EH (cell line): ENCODE results near the gene TAS1R3.
"Not testable (repeated sequence)": the region's sequence is repeated elsewhere in the genome, so short reads cannot be mapped to it uniquely, and the experiment has no call there.

ENCODE experiments used
- DNase-seq: peaks from one replicate; pipeline ENCODE4 v3.0.0-alpha.2; 2015; ENCODE audit warnings: low read depth

The TAS1R3 gene

GRCh38 chr1:1309251-1310108 is 21.6 kb upstream of the TAS1R3 start:
- DNase-seq, result peak; percentile 35

DNA sequence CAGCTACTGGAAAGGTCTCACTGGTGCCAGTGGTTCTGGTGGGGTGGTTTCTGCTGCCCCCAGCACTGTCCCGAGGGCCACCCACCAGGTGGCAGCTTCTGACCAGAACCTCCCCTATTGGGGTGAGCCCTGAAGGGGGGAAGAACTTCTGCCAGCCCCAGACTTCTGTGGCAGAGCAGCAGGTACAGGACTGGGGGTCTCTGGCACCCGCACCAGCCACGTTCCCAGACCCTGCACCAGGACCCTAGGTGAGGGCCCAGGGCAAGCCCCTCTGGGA is 21.0 kb upstream of the TAS1R3 start:
- no peak for DNase-seq

DNA sequence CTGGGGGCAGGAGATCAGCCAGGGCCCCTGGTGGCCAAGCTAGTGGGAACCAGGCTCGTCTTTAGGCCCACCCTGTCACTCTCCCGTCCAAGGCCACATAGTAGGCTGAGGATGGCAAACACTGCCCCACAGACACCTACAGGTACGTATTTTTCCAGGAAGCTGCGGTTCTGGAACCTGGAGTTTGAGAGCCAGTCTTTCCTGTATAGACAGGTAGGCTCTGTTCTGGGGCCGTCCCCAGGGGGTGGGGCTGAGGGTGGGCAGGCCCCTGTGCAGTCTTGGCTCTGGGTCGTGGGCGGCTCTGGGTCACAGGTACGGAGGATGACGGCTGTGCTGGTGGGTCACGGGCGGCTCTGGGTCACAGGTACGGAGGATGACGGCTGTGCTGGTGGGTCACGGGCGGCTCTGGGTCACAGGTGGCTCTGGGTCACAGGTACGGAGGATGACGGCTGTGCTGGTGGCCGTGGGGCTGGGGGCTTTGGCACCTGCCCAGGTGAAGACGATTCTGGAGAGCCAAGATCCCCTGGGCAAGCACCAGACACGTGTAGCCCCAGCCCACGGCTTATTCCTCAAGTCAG is 20.5 kb upstream of the TAS1R3 start:
- no peak for DNase-seq

DNA sequence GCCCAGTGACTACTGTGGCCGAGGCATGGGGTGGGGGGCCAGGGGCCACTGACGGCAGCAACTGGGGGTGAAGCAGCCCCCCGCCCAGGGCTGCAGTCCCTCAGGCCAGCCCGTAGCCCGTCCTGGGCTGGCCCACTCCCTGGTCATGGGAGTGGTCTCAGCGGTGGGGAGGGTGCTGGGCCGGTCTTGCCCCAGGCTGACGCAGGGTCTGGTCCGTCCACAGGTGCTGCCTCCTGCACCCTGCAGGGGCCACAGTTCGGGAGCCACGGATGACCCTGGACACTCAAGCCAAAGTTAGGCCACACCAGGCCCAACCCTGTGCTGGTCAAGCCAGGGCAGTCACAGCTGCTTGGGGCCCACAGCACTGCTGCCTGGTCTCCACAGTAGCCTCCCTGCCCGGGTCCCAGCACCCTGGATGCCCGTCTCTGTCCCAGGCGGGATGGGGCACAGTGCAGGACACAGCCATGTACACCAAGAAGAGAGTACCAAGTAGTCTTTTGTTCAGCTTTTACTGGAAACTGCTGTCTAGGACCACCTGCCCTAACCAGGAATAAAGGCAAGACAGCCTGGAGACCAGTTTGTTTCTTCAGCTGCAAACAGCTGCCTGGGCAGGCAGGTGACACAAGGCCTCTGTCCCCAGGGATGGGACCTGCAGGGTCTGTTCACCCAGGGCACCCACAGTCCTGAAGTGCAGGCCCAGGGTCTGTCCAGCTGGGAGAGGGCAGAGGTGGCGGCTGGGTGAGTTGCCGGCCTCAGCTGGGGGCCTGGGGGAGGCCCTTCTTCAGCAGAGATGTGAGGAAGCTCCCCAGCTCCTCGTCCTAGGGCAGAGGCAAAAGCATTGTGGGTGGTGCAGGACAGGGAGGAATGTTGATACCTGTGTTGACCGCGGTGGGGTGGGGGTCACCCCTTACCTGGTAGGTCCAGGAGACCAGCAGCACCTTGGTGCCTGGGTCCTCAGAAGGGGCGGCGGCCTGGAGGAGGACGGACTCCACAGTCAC is 19.7 kb upstream of the TAS1R3 start:
- DNase-seq, result no peak

GRCh38 chr1:1312450-1313314 is 18.4 kb upstream of the TAS1R3 start:
- DNase-seq, result no peak

DNA sequence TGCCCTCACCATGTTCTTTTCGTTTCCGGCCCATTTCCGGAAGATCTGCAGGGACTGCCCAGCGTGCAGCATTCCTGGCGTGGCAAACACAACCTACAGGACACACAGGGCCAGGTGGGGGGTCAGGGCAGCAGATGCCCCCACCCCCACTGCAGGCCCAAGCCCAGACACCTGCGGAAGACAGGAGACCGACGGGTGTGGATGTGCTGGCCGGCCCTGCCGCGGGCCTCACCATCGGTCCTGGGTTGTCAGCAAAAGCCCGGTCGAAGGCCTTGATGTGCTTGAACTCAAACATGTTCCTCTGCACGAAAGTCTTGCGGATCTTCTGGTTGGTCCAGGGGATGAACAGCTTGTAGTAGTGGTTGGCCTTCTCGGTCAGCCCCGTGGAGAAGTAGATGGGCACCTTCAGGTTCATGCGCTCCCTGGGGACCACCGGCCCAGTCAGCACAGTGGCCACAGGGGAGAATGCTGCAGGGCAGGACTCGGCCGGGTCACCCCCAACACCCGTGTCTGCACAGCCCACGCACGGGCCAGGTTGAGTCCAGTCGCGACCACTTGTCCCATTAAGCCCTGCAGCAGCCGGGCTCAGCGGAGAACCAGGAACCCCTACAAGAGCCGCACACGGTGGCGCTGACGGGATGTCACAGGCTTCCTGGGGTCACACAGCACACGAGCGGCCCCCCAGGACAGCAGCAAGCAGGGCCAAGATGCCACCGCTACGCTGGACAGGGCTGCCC is 17.4 kb upstream of the TAS1R3 start:
- DNase-seq, result no peak

DNA sequence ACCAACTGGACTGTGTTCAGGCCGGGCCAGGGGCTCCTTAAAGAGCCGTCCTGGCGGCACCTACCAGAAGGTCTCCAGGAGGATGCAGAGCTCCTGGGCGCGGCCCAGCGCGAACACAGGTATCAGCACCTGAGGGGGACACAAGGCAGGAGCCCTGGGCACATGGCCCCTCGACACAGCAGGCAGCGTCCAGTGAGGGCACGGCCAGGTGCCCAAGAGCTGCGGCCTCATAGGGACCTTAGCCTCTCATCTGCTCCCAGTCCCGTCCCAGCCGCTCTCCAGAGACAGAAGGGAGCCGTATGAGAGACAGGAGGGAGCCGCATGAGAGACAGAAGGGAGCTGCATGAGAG is 16.9 kb upstream of the TAS1R3 start:
- DNase-seq, result no peak

- DNase-seq, result no peak
These were observed 16.3 kb upstream of the TAS1R3 start for GRCh38 chr1:1314678-1315335.

- DNase-seq, result no peak
These were observed 15.6 kb upstream of the TAS1R3 start for GRCh38 chr1:1315435-1315954.

GRCh38 chr1:1316199-1316598 is 14.9 kb upstream of the TAS1R3 start:
- DNase-seq, result not testable (repeated sequence)

GRCh38 chr1:1317420-1317819 is 13.7 kb upstream of the TAS1R3 start:
- DNase-seq, result no peak

DNA sequence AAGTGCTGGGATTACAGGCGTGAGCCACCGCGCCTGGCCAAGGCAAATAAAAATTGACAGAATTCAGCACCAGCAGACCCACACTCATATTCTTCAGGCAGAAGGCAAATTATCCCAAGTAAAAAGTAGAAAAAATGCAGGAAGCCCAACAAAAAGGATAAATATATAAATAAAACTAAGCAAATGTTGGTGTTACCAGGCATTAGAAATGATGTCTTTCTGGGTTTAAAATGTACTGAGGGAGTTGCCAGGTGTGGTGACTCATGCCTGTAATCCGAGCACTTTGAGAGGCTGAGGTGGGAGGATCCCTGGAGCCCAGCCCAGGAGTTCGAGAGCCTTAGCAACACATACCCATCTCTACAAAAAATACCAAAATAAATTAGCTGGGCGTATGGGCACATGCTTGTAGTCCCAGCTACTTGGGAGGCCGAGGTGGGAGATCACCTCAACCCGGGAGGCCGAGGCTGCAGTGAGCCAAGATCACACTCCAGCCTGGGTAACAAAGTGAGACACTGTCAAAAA is 12.9 kb upstream of the TAS1R3 start:
- peak; percentile 96 for DNase-seq

DNA sequence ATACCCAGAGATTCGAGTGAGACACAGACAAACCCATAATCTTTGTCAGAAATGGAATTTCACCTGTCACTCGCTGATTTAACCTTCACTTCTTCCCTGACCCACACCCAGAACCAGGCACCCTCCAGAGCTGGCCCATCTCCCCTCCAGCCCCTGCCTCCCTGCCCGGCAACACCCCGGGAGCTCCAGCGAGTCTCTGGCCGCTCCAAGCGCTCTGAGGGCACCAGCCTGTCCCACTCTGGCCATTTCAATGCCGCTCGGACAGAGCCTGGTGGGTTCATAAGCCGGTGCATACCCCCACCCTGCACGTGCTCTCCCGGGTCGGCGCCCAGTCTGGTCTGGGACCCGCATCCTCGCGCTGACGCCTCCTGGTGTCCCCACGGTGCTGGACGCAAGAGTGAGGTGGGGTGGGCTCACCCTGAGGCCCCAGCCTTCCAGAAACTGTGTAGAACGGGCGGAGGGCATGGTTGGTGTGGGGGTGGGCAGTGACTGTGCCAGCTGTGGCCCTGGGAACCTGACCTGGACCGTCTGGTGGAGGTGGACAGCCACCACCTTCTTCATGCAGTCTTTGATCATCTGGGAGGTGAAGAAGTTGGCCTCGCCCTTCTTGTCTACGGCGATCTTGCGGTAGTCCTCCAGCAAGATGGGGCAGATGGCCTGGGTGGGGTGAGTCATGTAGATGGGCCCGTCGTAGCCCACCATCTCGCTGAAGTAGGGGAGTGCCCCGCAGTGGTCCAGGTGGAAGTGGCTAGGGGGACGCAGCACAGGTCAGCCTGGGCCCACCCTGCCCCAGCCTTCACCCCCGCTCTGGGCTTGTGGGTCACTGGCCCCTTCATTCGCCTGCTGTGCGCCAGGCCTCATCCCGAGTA is 12.1 kb upstream of the TAS1R3 start:
- no peak for DNase-seq

- no peak for DNase-seq
These were observed 11.5 kb upstream of the TAS1R3 start for GRCh38 chr1:1319646-1319941.

DNA sequence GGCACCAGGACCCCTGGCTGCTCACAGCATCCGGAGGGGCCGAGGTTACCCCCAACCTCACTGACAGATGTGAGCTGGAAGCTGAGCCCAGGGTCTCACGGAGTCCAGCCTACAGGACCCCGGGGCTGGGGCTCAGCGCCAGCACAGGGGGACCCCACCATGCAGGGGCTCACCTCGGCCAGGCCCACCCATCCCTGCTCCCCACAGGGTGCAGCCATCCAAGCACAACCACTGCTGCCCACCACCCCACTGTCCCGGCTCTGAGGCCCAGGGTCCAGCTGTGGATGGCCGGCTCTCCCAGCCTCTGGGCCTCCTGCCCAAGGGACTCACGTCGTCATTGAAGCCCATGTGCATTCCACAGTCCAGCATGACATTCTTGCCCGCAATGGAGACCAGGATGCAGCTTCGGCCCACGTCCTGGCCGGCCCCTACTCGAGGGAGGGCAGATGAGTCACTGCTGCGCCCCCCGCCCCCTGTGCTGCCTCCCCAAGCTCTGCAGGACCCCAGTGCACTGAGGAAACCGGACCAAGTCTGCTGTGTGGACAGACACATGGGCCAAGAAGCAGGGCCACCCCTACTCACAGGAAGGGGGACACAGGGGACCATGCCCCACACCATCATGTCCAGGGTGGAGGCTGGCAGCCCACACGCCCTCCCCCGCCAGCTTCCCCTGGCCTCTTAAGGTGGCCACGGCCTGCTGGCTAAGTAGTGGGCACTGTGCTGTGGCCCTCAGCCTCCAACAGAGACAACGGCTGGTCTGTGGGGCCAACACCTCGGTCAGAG is 10.2 kb upstream of the TAS1R3 start:
- DNase-seq, result peak; percentile 30

DNA sequence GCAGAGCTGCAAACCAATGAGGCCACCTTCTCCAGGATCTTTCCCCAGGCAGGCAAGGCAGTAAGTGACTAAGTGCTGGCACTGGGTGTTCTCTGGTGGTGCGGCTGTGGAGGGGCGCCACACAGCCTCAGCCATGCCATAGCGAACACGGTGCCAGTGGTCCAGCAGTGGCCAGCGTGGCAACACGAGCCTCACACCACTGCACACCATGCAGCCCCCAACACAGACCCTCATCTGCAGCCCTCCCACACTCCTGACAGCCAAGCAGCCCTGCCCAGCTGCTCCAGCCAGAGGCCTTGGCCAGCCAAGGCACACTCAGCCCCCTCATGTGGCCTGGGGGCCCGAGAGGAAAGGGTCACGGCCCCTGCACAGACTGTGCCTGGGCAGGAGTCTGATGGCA is 9.6 kb upstream of the TAS1R3 start:
- no peak for DNase-seq

DNA sequence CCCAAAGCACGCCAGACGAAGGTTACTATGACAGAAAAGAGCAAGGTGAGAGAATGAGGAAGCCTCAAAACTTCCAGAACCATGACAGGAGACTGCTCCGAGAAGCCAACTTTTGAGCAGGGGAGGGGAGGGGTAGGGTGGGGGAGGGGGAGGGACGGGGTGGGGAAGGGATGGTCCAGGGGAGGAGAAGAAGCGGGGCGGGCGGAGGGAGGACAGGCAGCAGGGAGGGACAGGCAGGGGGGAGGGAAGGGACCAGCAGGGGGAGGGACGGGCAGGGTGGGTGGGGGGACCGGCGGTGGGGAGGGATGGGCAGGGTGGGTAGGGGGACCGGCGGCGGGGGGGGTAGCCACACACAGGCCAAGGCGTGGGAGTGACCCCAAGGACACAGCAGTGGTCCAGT is 8.7 kb upstream of the TAS1R3 start:
- no peak for DNase-seq

DNA sequence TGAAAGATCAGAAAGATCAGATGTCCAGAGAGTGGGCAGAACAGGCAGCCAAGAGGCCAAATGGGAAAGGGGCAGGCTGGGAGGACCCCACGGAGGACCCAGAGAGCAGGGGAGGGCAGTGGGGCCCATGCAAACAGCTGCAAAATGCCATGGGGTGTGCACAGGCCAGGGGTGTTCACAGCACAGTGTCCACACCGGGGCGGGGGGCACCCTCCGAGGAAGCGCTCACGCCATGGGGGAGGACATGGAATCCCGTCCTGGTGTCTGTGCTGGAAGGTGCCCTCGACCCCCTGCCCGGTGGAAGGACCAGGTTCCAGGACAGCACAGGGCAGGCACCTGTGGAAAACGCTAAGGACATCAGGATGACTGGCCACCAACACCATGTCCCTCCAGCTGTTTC is 8.1 kb upstream of the TAS1R3 start:
- no peak for DNase-seq

GRCh38 chr1:1324084-1324523 is 7.0 kb upstream of the TAS1R3 start:
- no peak for DNase-seq
